AG20443 (cell line): ENCODE data around the gene CLEC12A.
A peak's percentile ranks its signal among the peaks of the same experiment; 100 is the strongest.
"Not testable (repeated sequence)": the region's sequence is repeated elsewhere in the genome, so short reads cannot be mapped to it uniquely, and the experiment has no call there.

Experiments
- DNase-seq: peaks from one replicate; pipeline ENCODE4 v3.0.0; 2012; ENCODE audit warnings: low spot score, mixed read lengths

CLEC12A gene

GRCh38 chr12:9969673-9970072 lies 1.5 kb upstream of the CLEC12A start:
- DNase-seq, result no peak

GRCh38 chr12:9973949-9974348 lies 2.7 kb downstream of the CLEC12A start:
- no peak for DNase-seq

- DNase-seq, result not testable (repeated sequence)
These were observed 3.5 kb downstream of the CLEC12A start for GRCh38 chr12:9974731-9975130.

GRCh38 chr12:9975614-9976013 lies 4.4 kb downstream of the CLEC12A start:
- no peak for DNase-seq

GRCh38 chr12:9976626-9977025 lies 5.4 kb downstream of the CLEC12A start:
- not testable (repeated sequence) for DNase-seq

GRCh38 chr12:9977916-9978315 lies 6.7 kb downstream of the CLEC12A start:
- DNase-seq, result no peak

GRCh38 chr12:9980126-9980525 lies 8.9 kb downstream of the CLEC12A start:
- no peak for DNase-seq

- no peak for DNase-seq
These were observed 20.7 kb downstream of the CLEC12A start for GRCh38 chr12:9991876-9992275.

- no peak for DNase-seq
These were observed 21.1 kb downstream of the CLEC12A start for GRCh38 chr12:9992296-9992695.

GRCh38 chr12:9999016-9999415 lies 27.8 kb downstream of the CLEC12A start, which contains the start of gene CLEC1B:
Gene CLEC1B (minus strand): TSS chr12:9999121. CDS start chr12:9999100, 21 bp downstream.
- no peak for DNase-seq

GRCh38 chr12:10001171-10001776 lies 30.1 kb downstream of the CLEC12A start:
- DNase-seq, result no peak

GRCh38 chr12:10012630-10013330 lies 41.6 kb downstream of the CLEC12A start:
- DNase-seq, result no peak

GRCh38 chr12:10015450-10015849 lies 44.2 kb downstream of the CLEC12A start:
- DNase-seq, result no peak

- DNase-seq, result peak; percentile 16
These were observed 45.7 kb downstream of the CLEC12A start for GRCh38 chr12:10016881-10017280.

GRCh38 chr12:10018386-10018785 lies 47.2 kb downstream of the CLEC12A start:
- no peak for DNase-seq

GRCh38 chr12:10021342-10021741 lies 50.1 kb downstream of the CLEC12A start:
- no peak for DNase-seq

- DNase-seq, result no peak
These were observed 54.0 kb downstream of the CLEC12A start for GRCh38 chr12:10025236-10025635.

- not testable (repeated sequence) for DNase-seq
These were observed 55.5 kb downstream of the CLEC12A start for GRCh38 chr12:10026666-10027065.

GRCh38 chr12:10027311-10027710 lies 56.1 kb downstream of the CLEC12A start:
- peak; percentile 16 for DNase-seq

- DNase-seq, result peak; percentile 51
These were observed 56.5 kb downstream of the CLEC12A start for GRCh38 chr12:10027721-10028120.

- DNase-seq, result no peak
These were observed 59.2 kb downstream of the CLEC12A start, which contains the start of gene CLEC9A for GRCh38 chr12:10030446-10030845. Gene CLEC9A (plus strand): TSS chr12:10030682. CDS start chr12:10052688, 22,006 bp downstream.

- DNase-seq, result peak; percentile 19
These were observed 60.1 kb downstream of the CLEC12A start for GRCh38 chr12:10031321-10031720.

GRCh38 chr12:10031771-10032175 lies 60.6 kb downstream of the CLEC12A start:
- DNase-seq, result peak; percentile 78
